HFFc6 (cell line): ENCODE measurements around the gene RAB31. TPM values are rescaled to one million over a fixed set of nuclear protein-coding genes. Genes with fewer than 3 reads are reported as not detected.
"Not testable (repeated sequence)": the region's sequence is repeated elsewhere in the genome, so short reads cannot be mapped to it uniquely, and the experiment has no call there.

Experiments used
- DNase-seq: peaks from one replicate; pipeline ENCODE4 v3.0.0-alpha.2; 2018
- H3K27ac Mint-ChIP-seq: 2 replicates; pipeline ENCODE4 v1.8.0; 2020; ENCODE audit warnings: mild to moderate bottlenecking, mixed read lengths
- H3K27me3 Mint-ChIP-seq: 2 replicates; pipeline ENCODE4 v1.8.0; 2021; ENCODE audit warnings: mild to moderate bottlenecking, moderate library complexity, mixed read lengths; ENCODE audit not compliant: insufficient read depth
- H3K36me3 Mint-ChIP-seq: 2 replicates; pipeline ENCODE4 v1.8.0; 2021; ENCODE audit warnings: low read depth, mixed read lengths
- H3K4me1 Mint-ChIP-seq: 2 replicates; pipeline ENCODE4 v1.8.0; 2020; ENCODE audit warnings: low read depth, mixed read lengths
- H3K4me3 Mint-ChIP-seq: 2 replicates; pipeline ENCODE4 v1.8.0; 2020; ENCODE audit warnings: mild to moderate bottlenecking, moderate library complexity, mixed read lengths
- H3K9me3 Mint-ChIP-seq: 2 replicates; pipeline ENCODE4 v1.8.0; 2020; ENCODE audit warnings: mild to moderate bottlenecking, mixed read lengths
- total RNA-seq, 6 experiments: library from RNA; stranded (reverse); fragmentation: NEBNext Ultra II Directional; extraction: Animal tissue kit (Norgen Biotek cat#: 25700); gene quantifications; 2 replicates in 1 of 6; 3 replicates in 5 of 6; pipeline ENCODE4 v1.2.3, GENCODE V29; 2021
- TF ChIP-seq, protein P1 (sequence below): fragments of 200-600 bp; sonication (generic); IDR thresholded peaks from 2 replicates; pipeline ENCODE4 v1.5.0; 2021; ENCODE audit warnings: antibody characterized with exemption, mild to moderate bottlenecking

Gene RAB31
- total RNA-seq, 6 experiments from 2014 or later = 29.4 to 47.5 (median 43.5) TPM

DNA sequence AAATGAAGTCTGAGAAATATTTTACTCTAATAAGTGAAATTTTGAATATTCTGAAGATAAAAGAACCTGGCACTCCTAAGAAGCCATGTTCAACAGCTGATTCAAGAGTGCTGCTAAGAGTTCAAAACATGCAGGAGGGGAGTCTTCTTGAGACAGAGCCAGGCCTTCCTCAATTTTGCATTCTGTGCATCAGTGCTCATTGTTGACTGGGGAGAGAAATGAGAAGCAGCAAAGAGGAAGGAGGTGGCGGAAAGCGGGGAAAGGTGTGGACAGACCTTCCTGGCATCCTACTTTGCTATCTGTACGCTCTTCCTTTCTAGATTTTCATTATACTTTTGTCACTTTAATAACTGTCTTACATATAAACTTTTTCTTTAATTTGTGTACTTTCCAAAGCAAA lies 148.0 kb downstream of the RAB31 start:
- Mint-ChIP-seq H3K9me3 (no peaks in the 10 kb centered on the region), H3K27me3 (peaks cover 4% of the 10 kb centered on the region; the same call in 1 of the 2 replicates), H3K4me1 (peaks cover 18% of the 10 kb centered on the region), H3K4me3 (no peak overlapping the region), H3K27ac (no peak overlapping the region), H3K36me3 (peaks cover 30% of the 10 kb centered on the region)
- DNase-seq = no peak
- TF ChIP-seq, protein P1, sequence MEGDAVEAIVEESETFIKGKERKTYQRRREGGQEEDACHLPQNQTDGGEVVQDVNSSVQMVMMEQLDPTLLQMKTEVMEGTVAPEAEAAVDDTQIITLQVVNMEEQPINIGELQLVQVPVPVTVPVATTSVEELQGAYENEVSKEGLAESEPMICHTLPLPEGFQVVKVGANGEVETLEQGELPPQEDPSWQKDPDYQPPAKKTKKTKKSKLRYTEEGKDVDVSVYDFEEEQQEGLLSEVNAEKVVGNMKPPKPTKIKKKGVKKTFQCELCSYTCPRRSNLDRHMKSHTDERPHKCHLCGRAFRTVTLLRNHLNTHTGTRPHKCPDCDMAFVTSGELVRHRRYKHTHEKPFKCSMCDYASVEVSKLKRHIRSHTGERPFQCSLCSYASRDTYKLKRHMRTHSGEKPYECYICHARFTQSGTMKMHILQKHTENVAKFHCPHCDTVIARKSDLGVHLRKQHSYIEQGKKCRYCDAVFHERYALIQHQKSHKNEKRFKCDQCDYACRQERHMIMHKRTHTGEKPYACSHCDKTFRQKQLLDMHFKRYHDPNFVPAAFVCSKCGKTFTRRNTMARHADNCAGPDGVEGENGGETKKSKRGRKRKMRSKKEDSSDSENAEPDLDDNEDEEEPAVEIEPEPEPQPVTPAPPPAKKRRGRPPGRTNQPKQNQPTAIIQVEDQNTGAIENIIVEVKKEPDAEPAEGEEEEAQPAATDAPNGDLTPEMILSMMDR = no peak

DNA sequence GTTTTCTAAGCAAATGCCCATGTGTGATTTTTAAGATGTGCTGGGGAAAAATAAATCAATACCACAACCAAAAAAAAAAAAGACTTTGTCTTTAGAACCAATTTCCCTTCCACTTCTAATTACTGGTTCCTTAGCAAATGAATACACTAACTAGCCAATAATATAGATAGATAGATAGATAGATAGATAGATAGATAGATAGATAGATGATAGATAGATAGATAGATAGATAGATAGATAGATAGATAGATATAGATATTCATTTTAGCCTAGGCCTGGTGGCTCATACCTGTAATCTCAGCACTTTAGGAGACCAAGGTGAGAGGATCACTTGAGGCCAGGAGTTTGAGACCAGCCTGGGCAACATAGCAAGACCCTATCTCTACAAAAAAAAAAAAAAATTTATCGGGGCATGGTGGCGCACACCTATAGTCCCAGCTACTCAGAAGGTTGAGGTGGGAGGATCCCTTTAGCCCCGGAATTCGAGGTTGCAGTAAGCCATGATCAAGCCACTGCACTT lies 149.4 kb downstream of the RAB31 start:
- not testable (repeated sequence) for H3K27ac Mint-ChIP-seq, H3K9me3 Mint-ChIP-seq, H3K27me3 Mint-ChIP-seq, DNase-seq, H3K4me3 Mint-ChIP-seq
- H3K4me1 Mint-ChIP-seq = peaks cover 18% of the 10 kb centered on the region
- peaks cover 35% of the 10 kb centered on the region for H3K36me3 Mint-ChIP-seq

DNA sequence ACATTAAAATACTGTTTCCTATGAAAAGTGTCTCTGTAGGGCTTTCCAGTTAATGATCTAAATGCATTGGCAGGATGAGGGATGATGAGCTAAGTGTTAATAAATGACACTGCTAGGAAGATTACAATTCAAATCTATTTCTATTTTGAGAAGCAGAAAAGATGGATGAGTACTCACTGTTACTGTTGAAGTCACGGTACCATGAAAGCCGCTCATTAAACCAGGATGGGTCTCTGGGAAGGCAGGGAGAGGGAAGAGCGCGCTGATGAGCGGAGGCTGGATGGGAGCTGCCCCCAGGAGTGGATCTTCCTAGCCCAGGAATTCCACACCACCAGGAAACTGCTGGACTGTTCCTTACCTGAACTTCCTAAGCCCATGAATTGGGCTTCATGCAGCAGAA lies 150.5 kb downstream of the RAB31 start:
- Mint-ChIP-seq H3K27me3 (peaks cover 4% of the 10 kb centered on the region; the same call in 1 of the 2 replicates), H3K36me3 (peaks cover 36% of the 10 kb centered on the region), H3K4me1 (peaks cover 18% of the 10 kb centered on the region), H3K4me3 (no peak overlapping the region), H3K27ac (no peak overlapping the region), H3K9me3 (no peaks in the 10 kb centered on the region)
- no peak for DNase-seq
- TF ChIP-seq, protein P1 = no peak

DNA sequence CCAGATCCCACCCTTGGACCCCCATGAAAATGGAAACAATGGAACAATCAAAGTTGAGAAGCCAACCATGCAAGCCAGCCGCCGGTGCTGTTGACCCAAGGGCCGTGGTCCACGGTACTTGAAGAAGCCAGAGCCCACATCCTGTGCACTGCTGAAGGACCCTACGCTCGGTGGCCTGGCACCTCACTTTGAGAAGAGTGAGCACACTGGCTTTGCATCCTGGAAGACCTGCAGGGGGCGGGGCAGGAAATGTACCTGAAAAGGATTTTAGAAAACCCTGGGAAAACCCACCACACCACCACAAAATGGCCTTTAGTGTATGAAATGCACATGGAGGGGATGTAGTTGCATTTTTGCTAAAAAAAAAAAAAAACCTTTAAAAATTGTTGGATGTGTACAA lies 151.1 kb downstream of the RAB31 start:
- H3K9me3 Mint-ChIP-seq = no peaks in the 10 kb centered on the region
- no peak overlapping the region for H3K4me3 Mint-ChIP-seq
- peaks cover 35% of the 10 kb centered on the region for H3K36me3 Mint-ChIP-seq
- H3K4me1 Mint-ChIP-seq = peaks cover 17% of the 10 kb centered on the region
- TF ChIP-seq, protein P1 = no peak
- no peak for DNase-seq
- peaks cover 4% of the 10 kb centered on the region; the same call in 1 of the 2 replicates for H3K27me3 Mint-ChIP-seq
- no peak overlapping the region for H3K27ac Mint-ChIP-seq

DNA sequence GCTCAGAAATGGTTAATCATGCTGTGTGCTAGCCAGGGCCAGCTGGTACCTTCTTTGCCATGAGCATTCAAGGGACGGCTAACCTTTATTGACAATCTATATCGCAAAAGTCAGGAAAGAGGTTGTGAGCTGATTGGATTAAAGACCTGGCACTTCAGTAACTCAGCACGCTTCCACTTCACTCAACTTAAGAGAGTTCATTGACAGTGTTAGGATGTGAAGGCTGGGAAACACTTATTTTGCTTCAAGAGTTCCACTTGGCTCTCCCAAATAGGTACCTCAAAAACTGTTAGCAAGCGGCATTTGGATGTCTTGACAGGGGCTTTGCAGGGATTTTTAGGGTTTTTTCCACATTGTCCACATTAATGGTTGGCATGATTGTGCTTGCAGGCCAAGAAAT lies 152.6 kb downstream of the RAB31 start:
- Mint-ChIP-seq H3K4me1 (peaks cover 2% of the 10 kb centered on the region; the same call in 1 of the 2 replicates), H3K36me3 (peaks cover 35% of the 10 kb centered on the region), H3K9me3 (peaks cover 7% of the 10 kb centered on the region), H3K27me3 (no peaks in the 10 kb centered on the region), H3K27ac (no peak overlapping the region), H3K4me3 (no peak overlapping the region)
- DNase-seq = no peak
- TF ChIP-seq, protein P1 = no peak

DNA sequence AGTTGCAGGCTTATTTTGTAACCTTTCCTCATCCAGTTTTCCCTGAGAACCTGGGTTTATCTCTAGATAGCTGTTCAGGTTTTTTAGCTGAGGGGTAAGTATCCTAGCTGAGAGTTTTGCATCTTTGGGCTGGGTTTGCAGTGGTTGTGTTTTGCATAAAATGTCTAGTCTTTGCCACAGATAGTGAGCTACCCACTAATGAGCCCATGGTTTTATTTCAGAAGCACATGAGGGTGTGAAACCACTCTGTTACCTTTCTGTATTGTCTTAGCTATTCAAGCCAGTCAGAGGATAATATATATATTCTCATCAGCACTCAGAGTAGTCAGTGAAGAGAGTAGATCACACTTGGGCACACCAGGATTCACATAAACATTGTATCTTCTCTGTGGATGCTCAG lies 153.1 kb downstream of the RAB31 start:
- peaks cover 40% of the 10 kb centered on the region for H3K36me3 Mint-ChIP-seq
- no peak overlapping the region for H3K4me3 Mint-ChIP-seq
- TF ChIP-seq, protein P1 = no peak
- peaks cover 12% of the 10 kb centered on the region for H3K9me3 Mint-ChIP-seq
- no peaks in the 10 kb centered on the region for H3K4me1 Mint-ChIP-seq
- no peaks in the 10 kb centered on the region for H3K27me3 Mint-ChIP-seq
- no peak overlapping the region for H3K27ac Mint-ChIP-seq
- no peak for DNase-seq
